ENCODE data around the gene SLC6A3.

Gene SLC6A3

DNA sequence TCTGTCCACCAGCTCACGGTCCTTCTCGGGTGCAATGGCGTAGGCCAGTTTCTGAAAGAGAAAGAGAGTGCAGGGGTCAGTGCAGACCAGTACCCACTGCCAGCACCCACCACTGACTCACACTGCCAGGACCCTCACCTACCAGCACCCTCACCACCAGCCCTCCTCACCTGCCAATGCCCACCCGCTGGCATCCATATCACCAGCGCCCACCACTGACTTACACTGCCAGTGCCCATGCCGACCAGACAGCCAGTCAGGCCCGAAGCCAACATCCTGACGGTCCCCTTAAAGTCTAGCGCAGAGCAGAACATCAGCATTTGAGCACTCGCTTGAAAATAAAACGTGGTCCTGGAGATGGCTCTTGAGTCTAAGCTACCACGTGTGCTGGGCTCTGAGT lies 44.3 kb downstream of the SLC6A3 start:
- H3K4me3 ChIP-seq (ENCODE audit: low read depth, low read length): no peak overlapping the region

GRCh38 chr5:1400211-1400855 lies 44.9 kb downstream of the SLC6A3 start:
- no peak overlapping the region for H3K4me3 ChIP-seq (ENCODE audit: low read depth, low read length)
- TF ChIP-seq POLR2A (IDR thresholded peaks at IDR 0.05; ENCODE audit: extremely low read depth, insufficient read length) (no peak), MYC (IDR thresholded peaks at IDR 0.05; ENCODE audit: low read depth, low read length) (no peak)
- TF ChIP-seq, protein P1, sequence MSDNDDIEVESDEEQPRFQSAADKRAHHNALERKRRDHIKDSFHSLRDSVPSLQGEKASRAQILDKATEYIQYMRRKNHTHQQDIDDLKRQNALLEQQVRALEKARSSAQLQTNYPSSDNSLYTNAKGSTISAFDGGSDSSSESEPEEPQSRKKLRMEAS (IDR thresholded peaks at IDR 0.05; ENCODE audit: low read depth, low read length): no peak
- TF ChIP-seq, protein P2, sequence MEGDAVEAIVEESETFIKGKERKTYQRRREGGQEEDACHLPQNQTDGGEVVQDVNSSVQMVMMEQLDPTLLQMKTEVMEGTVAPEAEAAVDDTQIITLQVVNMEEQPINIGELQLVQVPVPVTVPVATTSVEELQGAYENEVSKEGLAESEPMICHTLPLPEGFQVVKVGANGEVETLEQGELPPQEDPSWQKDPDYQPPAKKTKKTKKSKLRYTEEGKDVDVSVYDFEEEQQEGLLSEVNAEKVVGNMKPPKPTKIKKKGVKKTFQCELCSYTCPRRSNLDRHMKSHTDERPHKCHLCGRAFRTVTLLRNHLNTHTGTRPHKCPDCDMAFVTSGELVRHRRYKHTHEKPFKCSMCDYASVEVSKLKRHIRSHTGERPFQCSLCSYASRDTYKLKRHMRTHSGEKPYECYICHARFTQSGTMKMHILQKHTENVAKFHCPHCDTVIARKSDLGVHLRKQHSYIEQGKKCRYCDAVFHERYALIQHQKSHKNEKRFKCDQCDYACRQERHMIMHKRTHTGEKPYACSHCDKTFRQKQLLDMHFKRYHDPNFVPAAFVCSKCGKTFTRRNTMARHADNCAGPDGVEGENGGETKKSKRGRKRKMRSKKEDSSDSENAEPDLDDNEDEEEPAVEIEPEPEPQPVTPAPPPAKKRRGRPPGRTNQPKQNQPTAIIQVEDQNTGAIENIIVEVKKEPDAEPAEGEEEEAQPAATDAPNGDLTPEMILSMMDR (IDR thresholded peaks at IDR 0.05; ENCODE audit: low read depth, low read length): no peak

More for the DNA sequence above, 44.3 kb downstream of the SLC6A3 start:
- TF ChIP-seq, protein P1 (IDR thresholded peaks at IDR 0.05; ENCODE audit: low read depth, low read length): no peak
- TF ChIP-seq MYC (IDR thresholded peaks at IDR 0.05; ENCODE audit: low read depth, low read length) (no peak), POLR2A (IDR thresholded peaks at IDR 0.05; ENCODE audit: extremely low read depth, insufficient read length) (no peak)
- TF ChIP-seq, protein P2 (IDR thresholded peaks at IDR 0.05; ENCODE audit: low read depth, low read length): no peak
- no peak for DNase-seq (ENCODE audit: low read depth)

GRCh38 chr5:1399737-1400136 lies 45.5 kb downstream of the SLC6A3 start:
- no peak for DNase-seq (ENCODE audit: low read depth)
- H3K4me3 ChIP-seq (ENCODE audit: low read depth, low read length): no peak overlapping the region
- TF ChIP-seq, protein P1 (IDR thresholded peaks at IDR 0.05; ENCODE audit: low read depth, low read length): no peak
- no peak for TF ChIP-seq MYC (IDR thresholded peaks at IDR 0.05; ENCODE audit: low read depth, low read length)
- TF ChIP-seq, protein P2 (IDR thresholded peaks at IDR 0.05; ENCODE audit: low read depth, low read length): no peak
- TF ChIP-seq POLR2A (IDR thresholded peaks at IDR 0.05; ENCODE audit: extremely low read depth, insufficient read length): no peak

More at GRCh38 chr5:1400211-1400855, 44.9 kb downstream of the SLC6A3 start:
- DNase-seq (ENCODE audit: low read depth): no peak

- TF ChIP-seq MYC (IDR thresholded peaks at IDR 0.05; ENCODE audit: low read depth, low read length): no peak
- TF ChIP-seq, protein P2 (IDR thresholded peaks at IDR 0.05; ENCODE audit: low read depth, low read length): no peak
- H3K4me3 ChIP-seq (ENCODE audit: low read depth, low read length): no peak overlapping the region
- DNase-seq (ENCODE audit: low read depth): no peak
These were observed 48.9 kb downstream of the SLC6A3 start for GRCh38 chr5:1396293-1396816.

- no peak for TF ChIP-seq MYC (IDR thresholded peaks at IDR 0.05; ENCODE audit: low read depth, low read length)
- TF ChIP-seq, protein P1 (IDR thresholded peaks at IDR 0.05; ENCODE audit: low read depth, low read length): no peak
- TF ChIP-seq, protein P2 (IDR thresholded peaks at IDR 0.05; ENCODE audit: low read depth, low read length): no peak
- no peak for TF ChIP-seq POLR2A (IDR thresholded peaks at IDR 0.05; ENCODE audit: extremely low read depth, insufficient read length)
- H3K4me3 ChIP-seq (ENCODE audit: low read depth, low read length): no peak overlapping the region
- no peak for DNase-seq (ENCODE audit: low read depth)
These were observed 50.1 kb downstream of the SLC6A3 start for GRCh38 chr5:1394881-1395860.
